ENCODE measurements around the gene CDH4.

CDH4 gene

GRCh38 chr20:61734733-61735502 lies 482.9 kb downstream of the CDH4 start:
- Mint-ChIP-seq H3K4me3 (no peak overlapping the region), H3K4me1 (no peaks in the 10 kb centered on the region), H3K36me3 (no peaks in the 10 kb centered on the region), H3K27ac (no peak overlapping the region), H3K9me3 (no peaks in the 10 kb centered on the region)
- no peak for DNase-seq (ENCODE audit: low spot score in 2 of 2)
- no peak for ATAC-seq

DNA sequence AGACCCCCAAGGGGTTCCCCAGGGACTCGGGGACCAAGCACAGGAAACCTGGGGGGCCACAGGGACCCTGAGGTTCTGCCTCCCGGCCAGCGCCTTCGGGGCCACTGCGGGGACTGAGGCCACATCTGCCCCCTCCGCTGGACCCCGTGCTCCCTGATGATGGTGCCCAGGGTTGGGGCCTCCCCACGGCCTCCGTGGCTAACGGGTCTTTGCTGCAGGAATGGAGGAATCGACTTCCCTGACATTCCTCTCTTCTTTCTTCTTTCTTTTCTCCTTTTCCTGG lies 483.4 kb downstream of the CDH4 start:
- H3K4me1 Mint-ChIP-seq = no peaks in the 10 kb centered on the region
- no peaks in the 10 kb centered on the region for H3K36me3 Mint-ChIP-seq

GRCh38 chr20:61736001-61736635 lies 484.1 kb downstream of the CDH4 start:
- no peak for ATAC-seq
- Mint-ChIP-seq H3K4me1 (no peaks in the 10 kb centered on the region), H3K4me3 (no peak overlapping the region), H3K9me3 (no peaks in the 10 kb centered on the region), H3K27ac (no peak overlapping the region), H3K36me3 (no peaks in the 10 kb centered on the region)
- no peak for DNase-seq (ENCODE audit: low spot score in 2 of 2)

More for the DNA sequence above, 483.4 kb downstream of the CDH4 start:
- Mint-ChIP-seq H3K9me3 (no peaks in the 10 kb centered on the region), H3K4me3 (no peak overlapping the region), H3K27ac (no peak overlapping the region)
- DNase-seq (ENCODE audit: low spot score in 2 of 2) = no peak
- no peak for ATAC-seq

- no peak for ATAC-seq
These were observed 484.8 kb downstream of the CDH4 start for GRCh38 chr20:61736751-61737310.

GRCh38 chr20:61737346-61737745 lies 485.3 kb downstream of the CDH4 start:
- Mint-ChIP-seq H3K4me1 (no peaks in the 10 kb centered on the region), H3K27ac (no peak overlapping the region), H3K36me3 (no peaks in the 10 kb centered on the region), H3K4me3 (no peak overlapping the region), H3K9me3 (no peaks in the 10 kb centered on the region)
- DNase-seq (ENCODE audit: low spot score in 2 of 2) (no peak), ATAC-seq (no peak)

More at GRCh38 chr20:61736751-61737310, 484.8 kb downstream of the CDH4 start:
- Mint-ChIP-seq H3K4me3 (no peak overlapping the region), H3K36me3 (no peaks in the 10 kb centered on the region), H3K27ac (no peak overlapping the region), H3K9me3 (no peaks in the 10 kb centered on the region), H3K4me1 (no peaks in the 10 kb centered on the region)
- no peak for DNase-seq (ENCODE audit: low spot score in 2 of 2)

- H3K9me3 Mint-ChIP-seq = no peaks in the 10 kb centered on the region
- DNase-seq (ENCODE audit: low spot score in 2 of 2) (no peak), ATAC-seq (no peak)
- H3K36me3 Mint-ChIP-seq = no peaks in the 10 kb centered on the region
- H3K27ac Mint-ChIP-seq = no peak overlapping the region
- H3K4me1 Mint-ChIP-seq = no peaks in the 10 kb centered on the region
- no peak overlapping the region for H3K4me3 Mint-ChIP-seq
These were observed 485.9 kb downstream of the CDH4 start for GRCh38 chr20:61737812-61738443.

- Mint-ChIP-seq H3K36me3 (no peaks in the 10 kb centered on the region), H3K4me3 (no peak overlapping the region), H3K4me1 (no peaks in the 10 kb centered on the region), H3K9me3 (no peaks in the 10 kb centered on the region), H3K27ac (no peak overlapping the region)
- DNase-seq (ENCODE audit: low spot score in 2 of 2) = no peak
- ATAC-seq = no peak
These were observed 486.6 kb downstream of the CDH4 start for GRCh38 chr20:61738601-61739069.

GRCh38 chr20:61739086-61739831 lies 487.2 kb downstream of the CDH4 start:
- no peak for ATAC-seq
- Mint-ChIP-seq H3K27ac (no peak overlapping the region), H3K36me3 (no peaks in the 10 kb centered on the region), H3K9me3 (no peaks in the 10 kb centered on the region), H3K4me3 (no peak overlapping the region), H3K4me1 (no peaks in the 10 kb centered on the region)
- no peak for DNase-seq (ENCODE audit: low spot score in 2 of 2)

DNA sequence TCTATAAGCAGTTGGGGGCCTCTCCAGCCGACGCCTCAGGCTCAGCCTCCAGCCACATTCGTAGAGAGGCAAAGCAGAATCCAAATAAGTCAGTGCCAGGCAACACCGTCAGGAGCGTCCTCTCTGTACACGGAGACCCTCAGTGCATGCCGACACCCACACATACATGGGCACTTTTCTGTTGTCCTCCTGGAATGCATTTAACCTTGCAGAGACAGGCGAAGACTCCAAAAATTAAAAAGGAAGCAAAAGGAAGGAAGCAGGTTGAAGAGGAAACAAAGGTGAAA lies 487.7 kb downstream of the CDH4 start:
- Mint-ChIP-seq H3K4me3 (no peak overlapping the region), H3K9me3 (no peaks in the 10 kb centered on the region), H3K4me1 (no peaks in the 10 kb centered on the region), H3K27ac (no peak overlapping the region), H3K36me3 (no peaks in the 10 kb centered on the region)
- no peak for DNase-seq (ENCODE audit: low spot score in 2 of 2)
- no peak for ATAC-seq

DNA sequence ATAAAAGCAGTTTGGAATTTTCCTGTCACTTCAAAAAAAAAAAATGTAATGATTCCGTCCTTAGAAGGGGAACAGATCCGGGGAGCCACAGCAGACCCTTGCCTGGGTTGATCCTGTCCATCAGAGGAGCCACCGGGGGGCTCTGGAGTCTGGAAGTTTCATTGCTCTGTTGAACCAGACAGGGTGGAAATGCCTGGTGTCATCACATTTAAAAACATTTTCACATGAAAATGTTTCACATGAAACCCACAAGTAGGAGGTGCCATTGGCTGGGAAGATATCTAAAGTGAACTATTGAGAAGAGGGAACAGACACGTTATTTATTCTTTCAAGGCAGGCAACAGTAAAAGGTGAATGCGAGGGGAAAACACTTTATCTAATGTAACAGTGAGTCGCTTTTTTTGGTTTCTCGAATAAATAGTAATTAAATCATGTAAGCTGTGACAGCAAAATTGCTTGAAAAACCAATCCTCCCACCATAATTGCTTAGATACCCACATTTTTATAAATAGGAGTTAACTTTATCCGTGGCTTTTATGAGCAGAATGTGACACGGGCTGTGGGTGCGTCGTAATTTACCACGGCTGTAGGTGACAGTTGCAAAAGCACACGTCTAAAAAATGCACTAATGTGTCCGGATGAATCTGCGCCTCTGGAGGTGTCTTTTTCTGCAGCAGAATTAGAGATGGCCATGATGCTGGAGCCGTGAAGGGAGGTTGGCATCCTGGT lies 490.2 kb downstream of the CDH4 start:
- Mint-ChIP-seq H3K4me1 (no peaks in the 10 kb centered on the region), H3K36me3 (no peaks in the 10 kb centered on the region), H3K27ac (no peak overlapping the region), H3K4me3 (no peak overlapping the region), H3K9me3 (peaks cover 4% of the 10 kb centered on the region)
- DNase-seq (ENCODE audit: low spot score in 2 of 2) (no peak), ATAC-seq (no peak)

DNA sequence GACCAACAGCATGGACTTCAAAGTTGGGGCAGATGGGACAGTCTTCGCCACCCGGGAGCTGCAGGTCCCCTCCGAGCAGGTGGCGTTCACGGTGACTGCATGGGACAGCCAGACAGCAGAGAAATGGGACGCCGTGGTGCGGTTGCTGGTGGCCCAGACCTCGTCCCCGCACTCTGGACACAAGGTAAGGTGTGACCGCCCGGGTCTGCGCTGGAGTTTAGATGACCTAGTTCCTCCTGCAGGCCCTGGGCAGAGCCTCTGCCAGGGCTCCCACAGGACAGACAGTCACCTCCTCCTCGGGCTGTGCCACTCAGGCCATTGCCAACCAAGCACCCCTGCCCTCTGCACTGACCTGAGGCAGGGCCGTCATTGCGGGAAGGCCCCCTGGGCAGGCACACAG lies 491.5 kb downstream of the CDH4 start:
- no peaks in the 10 kb centered on the region for H3K36me3 Mint-ChIP-seq
- no peaks in the 10 kb centered on the region for H3K4me1 Mint-ChIP-seq
- H3K4me3 Mint-ChIP-seq = no peak overlapping the region
- no peak for ATAC-seq
- no peak overlapping the region for H3K27ac Mint-ChIP-seq
- H3K9me3 Mint-ChIP-seq = peaks cover 4% of the 10 kb centered on the region
- no peak for DNase-seq (ENCODE audit: low spot score in 2 of 2)

GRCh38 chr20:61744691-61745396 lies 492.8 kb downstream of the CDH4 start:
- H3K4me3 Mint-ChIP-seq = no peak overlapping the region
- no peak for ATAC-seq
- H3K36me3 Mint-ChIP-seq = no peaks in the 10 kb centered on the region
- H3K27ac Mint-ChIP-seq = no peak overlapping the region
- no peak for DNase-seq (ENCODE audit: low spot score in 2 of 2)
- H3K9me3 Mint-ChIP-seq = peaks cover 4% of the 10 kb centered on the region
- no peaks in the 10 kb centered on the region for H3K4me1 Mint-ChIP-seq

GRCh38 chr20:61745397-61746146 lies 493.5 kb downstream of the CDH4 start:
- DNase-seq (ENCODE audit: low spot score in 2 of 2) = no peak
- Mint-ChIP-seq H3K4me3 (no peak overlapping the region), H3K27ac (no peak overlapping the region), H3K36me3 (no peaks in the 10 kb centered on the region), H3K9me3 (peaks cover 9% of the 10 kb centered on the region), H3K4me1 (no peaks in the 10 kb centered on the region)
- no peak for ATAC-seq

GRCh38 chr20:61746147-61746646 lies 494.1 kb downstream of the CDH4 start:
- ATAC-seq = no peak
- H3K27ac Mint-ChIP-seq = no peak overlapping the region
- H3K4me1 Mint-ChIP-seq = no peaks in the 10 kb centered on the region
- peaks cover 9% of the 10 kb centered on the region for H3K9me3 Mint-ChIP-seq
- no peak overlapping the region for H3K4me3 Mint-ChIP-seq
- DNase-seq (ENCODE audit: low spot score in 2 of 2) = no peak
- H3K36me3 Mint-ChIP-seq = no peaks in the 10 kb centered on the region

Data from stimulated activated effector memory CD8-positive, alpha-beta T cell treated with anti-CD3 and anti-CD28 coated beads, Interleukin-12 subunit alpha, Interleukin-12 subunit beta, amount 100 ng/mL, for 72 hours (primary cell).